WTC11 (cell line): ENCODE data around the gene BMPR1B. TPM values are rescaled to one million over a fixed set of nuclear protein-coding genes. Genes with fewer than 3 reads are reported as not detected.

Experiments used
- ATAC-seq: fragments of 200-7000 bp; cut with Tn5 transposase; 2 replicates; pipeline ENCODE4 v1.10.0; 2021; ENCODE audit warnings: mild to moderate bottlenecking, moderate library complexity
- CTCF ChIA-PET: fragments of 300-600 bp; sonication (Branson Sonifier 250); formaldehyde crosslinking; loops from one replicate; lab custom pipeline; 2021; ENCODE audit warnings: antibody characterized with exemption; lab: Charles Lee
- POLR2A ChIA-PET: fragments of 350-600 bp; sonication (Branson Sonifier 250); formaldehyde crosslinking; loops from one replicate; lab custom pipeline; 2021; ENCODE audit warnings: antibody characterized with exemption; lab: Charles Lee
- DNase-seq: peaks from one replicate; pipeline ENCODE4 v3.0.0; 2021; ENCODE audit warnings: low spot score
- H3K27ac Mint-ChIP-seq: 2 replicates; pipeline ENCODE4 v1.8.0; 2021; ENCODE audit warnings: mixed read lengths
- H3K27me3 Mint-ChIP-seq: 2 replicates; pipeline ENCODE4 v1.8.0; 2021; ENCODE audit warnings: low read depth, mild to moderate bottlenecking, moderate library complexity, mixed read lengths
- H3K36me3 Mint-ChIP-seq: 2 replicates; pipeline ENCODE4 v1.8.0; 2021; ENCODE audit warnings: mixed read lengths
- H3K4me1 Mint-ChIP-seq: 2 replicates; pipeline ENCODE4 v1.8.0; 2022; ENCODE audit warnings: mixed read lengths
- H3K4me3 Mint-ChIP-seq: 2 replicates; pipeline ENCODE4 v1.8.0; 2021; ENCODE audit warnings: mild to moderate bottlenecking, moderate library complexity, mixed read lengths
- H3K9me3 Mint-ChIP-seq: 2 replicates; pipeline ENCODE4 v1.8.0; 2021; ENCODE audit warnings: mixed read lengths
- AR ChIP-seq: fragments of 250-450 bp; sonication (Bioruptor Pico); IDR thresholded peaks from 2 replicates; pipeline ENCODE4 v1.9.0; 2021; ENCODE audit warnings: mild to moderate bottlenecking
- CDX4 ChIP-seq: fragments of 250-450 bp; sonication (Bioruptor Pico); IDR thresholded peaks from 2 replicates; pipeline ENCODE4 v1.9.0; 2021; ENCODE audit warnings: moderate library complexity, mild to moderate bottlenecking, inconsistent platforms, borderline replicate concordance
- E2F4 ChIP-seq: sonication (generic); formaldehyde crosslinking; IDR thresholded peaks from 2 replicates; pipeline ENCODE4 v1.8.1; 2022; ENCODE audit warnings: low read depth, mild to moderate bottlenecking, moderate library complexity, missing genetic modification reagents, borderline replicate concordance
- ESRRA ChIP-seq: sonication (generic); formaldehyde crosslinking; IDR thresholded peaks from 2 replicates; pipeline ENCODE4 v1.8.1; 2022; ENCODE audit warnings: mild to moderate bottlenecking, missing genetic modification reagents, borderline replicate concordance
- RORB ChIP-seq: fragments of 250-450 bp; sonication (Bioruptor Pico); IDR thresholded peaks from 2 replicates; pipeline ENCODE4 v1.9.0; 2021; ENCODE audit warnings: mild to moderate bottlenecking
- SMAD3 ChIP-seq: sonication (generic); formaldehyde crosslinking; IDR thresholded peaks from 2 replicates; pipeline ENCODE4 v1.8.0; 2022; ENCODE audit warnings: missing genetic modification reagents, mild to moderate bottlenecking, borderline replicate concordance
- TP53 ChIP-seq: sonication (generic); formaldehyde crosslinking; IDR thresholded peaks from 2 replicates; pipeline ENCODE4 v1.8.1; 2023; ENCODE audit warnings: mild to moderate bottlenecking, missing genetic modification reagents
- USF2 ChIP-seq: sonication (generic); formaldehyde crosslinking; IDR thresholded peaks from 2 replicates; pipeline ENCODE4 v1.8.1; 2023; ENCODE audit warnings: mild to moderate bottlenecking, missing genetic modification reagents, moderate library complexity
- ZBTB43 ChIP-seq: sonication (generic); formaldehyde crosslinking; IDR thresholded peaks from 2 replicates; pipeline ENCODE4 v1.8.1; 2023; ENCODE audit warnings: mild to moderate bottlenecking, missing genetic modification reagents
- ZNF121 ChIP-seq: sonication (generic); formaldehyde crosslinking; IDR thresholded peaks from 2 replicates; pipeline ENCODE4 v1.8.0; 2023; ENCODE audit warnings: missing genetic modification reagents
- ZNF263 ChIP-seq: sonication (generic); formaldehyde crosslinking; IDR thresholded peaks from 2 replicates; pipeline ENCODE4 v1.8.1; 2022; ENCODE audit warnings: low read depth, mild to moderate bottlenecking, moderate library complexity, missing genetic modification reagents
- ZNF281 ChIP-seq: sonication (generic); formaldehyde crosslinking; IDR thresholded peaks from 2 replicates; pipeline ENCODE4 v1.8.0; 2023; ENCODE audit warnings: mild to moderate bottlenecking, missing genetic modification reagents
- ZNF416 ChIP-seq: fragments of 250-450 bp; sonication (Bioruptor Pico); IDR thresholded peaks from 2 replicates; pipeline ENCODE4 v1.9.0; 2021; ENCODE audit warnings: mild to moderate bottlenecking, inconsistent platforms
- total RNA-seq: library from RNA; stranded (reverse); gene quantifications from 3 replicates; pipeline ENCODE4 v1.2.3, GENCODE V29; 2021

Gene BMPR1B
- total RNA-seq, 1 experiment from 2014 or later = 0.77 TPM

- TF ChIP-seq ZNF281 (CRISPR knock-in tag) (no peak), ZNF416 (CRISPR knock-in tag) (no peak), ZNF121 (CRISPR knock-in tag) (no peak), ZBTB43 (no peak), USF2 (no peak), SMAD3 (CRISPR knock-in tag) (no peak)
Measured at GRCh38 chr4:94813221-94813620, 55.5 kb downstream of the BMPR1B start (continued).

- POLR2A ChIA-PET = interaction anchor here (0.6 kb wide), 1 partner anchor 8 kb away, joined by 3 read pairs; no protein-coding TSS in a partner anchor
- no peak for ATAC-seq
Measured at GRCh38 chr4:94814237-94814636, 56.5 kb downstream of the BMPR1B start.

More at GRCh38 chr4:94814237-94814636, 56.5 kb downstream of the BMPR1B start:
- H3K36me3 Mint-ChIP-seq = no peaks in the 10 kb centered on the region
- TF ChIP-seq RORB (CRISPR knock-in tag) (no peak), CDX4 (no peak), ZNF263 (CRISPR knock-in tag) (no peak), ESRRA (CRISPR knock-in tag) (no peak), E2F4 (no peak), TP53 (CRISPR knock-in tag) (no peak), AR (CRISPR knock-in tag) (no peak)
- no peaks in the 10 kb centered on the region for H3K9me3 Mint-ChIP-seq
- no peaks in the 10 kb centered on the region for H3K27me3 Mint-ChIP-seq
- no peak overlapping the region for H3K27ac Mint-ChIP-seq
- DNase-seq = no peak
- no peak overlapping the region for H3K4me3 Mint-ChIP-seq
- CTCF ChIA-PET = no interaction called here
- peaks cover 8% of the 10 kb centered on the region for H3K4me1 Mint-ChIP-seq
